ENCODE measurements around the gene COL6A1. TPM values are rescaled to one million over a fixed set of nuclear protein-coding genes. Genes with fewer than 3 reads are reported as not detected.
"Not testable (repeated sequence)": the region's sequence is repeated elsewhere in the genome, so short reads cannot be mapped to it uniquely, and the experiment has no call there.

The COL6A1 gene
- total RNA-seq, 3 donors from 2014 or later: 2.8 to 3.6 (median 3.0) TPM

DNA sequence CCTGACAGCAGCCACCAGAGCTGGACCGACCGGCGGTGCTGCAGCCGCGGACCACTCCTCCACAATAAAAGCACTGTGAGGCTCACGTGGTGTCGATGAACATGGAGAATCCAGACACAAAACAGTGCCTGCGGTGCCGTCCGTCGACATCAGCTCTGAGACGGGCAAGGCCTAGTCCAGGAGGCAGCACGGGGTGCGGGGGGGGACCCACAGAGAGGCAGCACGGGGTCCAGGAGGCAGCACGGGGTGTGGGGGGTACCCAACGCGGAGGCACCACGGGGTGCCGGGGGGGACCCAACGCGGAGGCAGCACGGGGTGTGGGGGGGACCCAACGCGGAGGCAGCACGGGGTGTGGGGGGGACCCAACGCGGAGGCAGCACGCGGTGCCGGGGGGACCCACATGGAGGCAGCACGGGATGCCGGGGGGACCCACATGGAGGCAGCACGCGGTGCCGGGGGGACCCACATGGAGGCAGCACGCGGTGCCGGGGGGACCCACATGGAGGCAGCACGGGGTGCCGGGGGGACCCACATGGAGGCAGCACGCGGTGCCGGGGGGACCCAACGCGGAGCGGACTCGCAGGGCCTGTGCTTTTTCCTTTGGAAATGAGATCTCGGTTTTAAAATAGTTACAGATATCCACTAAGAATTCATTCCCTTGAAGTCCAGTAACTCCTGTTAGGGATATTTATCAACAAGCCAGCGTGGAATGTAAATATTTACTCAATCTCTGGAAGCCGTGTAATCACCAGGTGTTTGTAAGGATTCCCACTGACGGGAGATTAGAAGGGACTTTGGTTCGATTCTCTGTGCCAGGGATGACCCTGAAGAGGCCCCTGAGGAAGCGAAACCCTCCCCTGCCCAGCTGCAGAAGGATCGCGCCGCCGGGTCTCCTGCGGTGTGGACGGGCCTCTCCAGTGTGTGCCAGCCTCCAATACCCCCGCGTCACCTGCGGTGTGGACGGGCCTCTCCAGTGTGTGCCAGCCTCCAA lies 52.1 kb downstream of the COL6A1 start:
- no peaks in the 10 kb centered on the region for H3K4me1 Mint-ChIP-seq (ENCODE audit: low read depth)
- no peaks in the 10 kb centered on the region for H3K36me3 Mint-ChIP-seq (ENCODE audit: insufficient read depth)
- no peak overlapping the region for H3K4me3 Mint-ChIP-seq
- DNase-seq: no peak
- no peak for ATAC-seq
- H3K9me3 Mint-ChIP-seq: peaks cover 14% of the 10 kb centered on the region
- H3K27me3 Mint-ChIP-seq (ENCODE audit: low read depth): no peaks in the 10 kb centered on the region

DNA sequence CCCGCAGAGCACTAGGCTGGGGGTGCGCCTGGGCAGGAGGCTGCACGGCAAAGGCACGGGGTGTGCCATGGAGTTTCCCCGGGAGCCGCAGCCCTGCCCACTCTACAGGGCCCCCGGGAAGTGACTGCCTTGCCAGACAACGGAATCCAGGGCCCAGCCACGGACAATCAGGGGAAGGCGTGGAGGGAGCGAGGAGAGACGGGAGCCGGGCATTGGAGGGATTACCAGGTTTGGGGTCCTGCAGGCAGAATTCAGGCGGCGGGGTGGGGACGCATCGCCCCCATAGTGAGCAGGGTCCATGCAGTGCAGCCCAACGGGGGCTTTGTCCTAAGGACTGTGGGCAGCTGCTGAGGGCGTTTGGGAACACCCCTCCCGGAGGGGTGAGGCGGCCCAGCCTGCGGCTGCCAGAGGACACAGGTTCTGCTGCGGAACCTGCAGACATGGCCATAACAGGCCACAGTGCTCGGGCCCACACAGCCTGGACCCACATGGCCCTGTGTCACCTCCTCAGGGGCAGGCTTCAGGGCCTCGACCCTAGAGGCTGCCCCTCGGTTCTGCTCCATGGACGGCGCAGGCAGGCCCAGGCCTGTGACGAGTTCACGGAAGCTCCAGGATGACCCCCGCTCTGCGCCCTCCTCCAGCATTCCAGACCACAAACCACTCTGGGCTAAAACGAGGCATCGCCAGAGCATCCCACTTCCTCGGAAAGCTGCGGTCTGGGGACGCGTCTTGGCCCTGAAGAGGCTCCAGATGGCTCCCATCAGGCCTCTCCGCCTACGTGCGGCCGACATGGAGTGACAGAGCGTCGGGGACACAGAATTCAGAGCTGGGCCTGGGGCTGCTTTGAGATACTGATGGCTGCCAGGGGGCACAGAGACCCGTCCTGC lies 54.5 kb downstream of the COL6A1 start:
- no peak for ATAC-seq
- H3K36me3 Mint-ChIP-seq (ENCODE audit: insufficient read depth): no peaks in the 10 kb centered on the region
- H3K4me3 Mint-ChIP-seq: no peak overlapping the region
- no peak for DNase-seq
- H3K4me1 Mint-ChIP-seq (ENCODE audit: low read depth): no peaks in the 10 kb centered on the region
- no peaks in the 10 kb centered on the region for H3K27me3 Mint-ChIP-seq (ENCODE audit: low read depth)
- H3K9me3 Mint-ChIP-seq: no peaks in the 10 kb centered on the region

DNA sequence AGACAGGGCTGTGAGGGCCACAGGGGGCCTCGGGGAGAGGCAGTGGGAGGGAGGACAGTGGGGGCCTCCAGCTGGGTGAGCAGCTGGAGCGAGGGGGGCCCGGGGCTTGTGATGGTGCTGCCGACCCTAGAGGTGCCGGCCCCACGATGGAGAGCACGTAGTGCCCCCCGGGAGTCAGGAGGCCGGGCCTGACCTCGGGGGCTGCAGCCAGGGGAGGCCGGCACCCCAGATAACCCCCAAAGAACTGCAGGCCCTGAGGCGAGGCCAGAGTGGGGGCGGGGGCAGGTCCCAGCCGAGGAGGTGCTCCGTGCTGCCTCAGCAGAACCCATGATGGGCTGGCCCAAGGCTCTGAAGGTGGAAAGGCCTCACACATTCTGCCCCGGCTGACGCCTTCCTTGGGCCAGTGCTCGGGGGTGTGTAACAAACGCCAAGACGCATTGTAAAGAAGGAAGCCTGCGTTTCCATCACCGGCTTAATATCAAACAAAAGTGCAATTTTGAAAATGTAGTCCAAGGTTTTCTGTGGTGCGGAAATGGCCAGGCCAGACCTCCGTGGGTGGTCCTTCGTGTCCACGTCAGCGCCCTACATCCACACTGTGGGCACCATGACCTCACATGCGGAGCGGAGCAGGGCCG lies 55.2 kb downstream of the COL6A1 start:
- DNase-seq (no peak), ATAC-seq (no peak)
- Mint-ChIP-seq H3K4me3 (no peak overlapping the region), H3K36me3 (ENCODE audit: insufficient read depth) (no peaks in the 10 kb centered on the region), H3K27me3 (ENCODE audit: low read depth) (peaks cover 1% of the 10 kb centered on the region), H3K9me3 (no peaks in the 10 kb centered on the region), H3K4me1 (ENCODE audit: low read depth) (no peaks in the 10 kb centered on the region)

DNA sequence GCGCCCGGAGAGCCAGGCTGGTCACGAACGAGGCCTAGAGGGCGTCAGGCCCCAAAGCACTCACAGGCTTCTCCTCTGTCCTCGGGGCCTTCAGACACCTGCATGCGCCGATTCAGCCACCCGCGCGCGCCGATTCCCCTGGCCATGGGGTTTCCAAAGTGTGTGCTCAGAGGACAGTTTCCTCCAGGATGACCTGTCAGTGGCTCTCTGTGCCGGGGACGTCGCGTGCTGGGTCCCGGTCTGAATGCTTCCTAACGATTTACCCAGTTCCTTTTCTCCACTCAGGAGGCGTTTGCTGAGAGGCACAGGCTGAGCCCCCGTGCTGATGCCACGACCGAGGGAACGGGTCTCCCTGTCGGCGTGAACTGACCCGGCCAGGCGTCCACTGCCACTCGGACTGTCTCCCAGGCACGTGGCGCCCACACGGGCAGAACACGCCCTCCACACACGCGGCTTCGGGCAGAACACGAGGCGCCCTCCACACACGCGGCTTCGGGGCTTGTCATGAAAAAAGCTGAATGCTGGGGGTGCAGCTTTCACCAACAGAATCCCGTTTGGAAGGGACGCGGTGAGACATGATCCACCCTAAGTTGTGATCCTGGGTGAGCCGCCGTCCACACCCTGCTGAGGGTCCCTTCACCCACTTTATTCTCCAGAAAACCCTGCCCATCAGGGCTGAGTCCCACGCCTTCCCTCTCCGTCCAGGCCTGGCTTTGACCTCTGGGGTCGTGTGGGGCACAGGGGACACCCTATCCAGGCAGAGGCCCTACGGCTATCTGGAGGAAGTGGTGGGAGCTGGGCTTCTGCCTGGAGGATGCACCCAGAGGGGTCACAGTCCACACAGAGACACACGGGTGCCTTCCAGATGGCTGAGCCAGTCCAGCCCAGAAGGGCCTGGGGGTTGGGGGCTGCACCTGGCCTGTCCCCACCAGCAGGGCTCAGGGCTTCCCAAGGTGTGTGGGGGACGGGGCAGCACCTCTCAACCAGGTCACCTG lies 56.1 kb downstream of the COL6A1 start:
- Mint-ChIP-seq H3K4me1 (ENCODE audit: low read depth) (no peaks in the 10 kb centered on the region), H3K27me3 (ENCODE audit: low read depth) (peaks cover 2% of the 10 kb centered on the region), H3K36me3 (ENCODE audit: insufficient read depth) (no peaks in the 10 kb centered on the region), H3K9me3 (no peaks in the 10 kb centered on the region), H3K4me3 (no peak overlapping the region)
- no peak for DNase-seq
- no peak for ATAC-seq

DNA sequence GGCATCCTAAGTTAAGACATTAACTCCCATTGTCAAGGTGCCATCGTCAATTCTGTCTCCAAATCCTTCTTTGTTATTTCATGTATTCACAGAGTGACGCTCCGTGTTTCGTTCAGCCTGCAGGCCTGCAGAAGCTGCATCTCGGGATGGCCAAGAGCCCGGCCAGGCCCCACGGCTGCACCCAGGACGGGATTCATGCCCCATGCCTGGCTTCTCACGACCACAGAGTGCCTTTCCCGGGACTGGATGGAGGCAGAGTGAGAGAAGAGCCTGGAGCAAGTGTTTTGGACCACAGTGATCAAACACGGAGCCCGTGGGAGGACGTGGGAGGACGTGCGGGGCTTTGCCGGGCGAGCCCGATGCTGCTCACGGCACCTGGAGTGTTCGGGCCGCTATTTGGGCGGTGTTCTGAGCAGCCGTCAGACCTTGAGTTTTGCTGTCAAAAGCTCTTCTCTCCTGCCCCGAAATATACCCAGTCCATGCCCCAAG lies 56.8 kb downstream of the COL6A1 start:
- DNase-seq (no peak), ATAC-seq (no peak)
- Mint-ChIP-seq H3K36me3 (ENCODE audit: insufficient read depth) (no peaks in the 10 kb centered on the region), H3K4me3 (no peak overlapping the region), H3K9me3 (no peaks in the 10 kb centered on the region), H3K27me3 (ENCODE audit: low read depth) (peaks cover 5% of the 10 kb centered on the region), H3K4me1 (ENCODE audit: low read depth) (no peaks in the 10 kb centered on the region)

DNA sequence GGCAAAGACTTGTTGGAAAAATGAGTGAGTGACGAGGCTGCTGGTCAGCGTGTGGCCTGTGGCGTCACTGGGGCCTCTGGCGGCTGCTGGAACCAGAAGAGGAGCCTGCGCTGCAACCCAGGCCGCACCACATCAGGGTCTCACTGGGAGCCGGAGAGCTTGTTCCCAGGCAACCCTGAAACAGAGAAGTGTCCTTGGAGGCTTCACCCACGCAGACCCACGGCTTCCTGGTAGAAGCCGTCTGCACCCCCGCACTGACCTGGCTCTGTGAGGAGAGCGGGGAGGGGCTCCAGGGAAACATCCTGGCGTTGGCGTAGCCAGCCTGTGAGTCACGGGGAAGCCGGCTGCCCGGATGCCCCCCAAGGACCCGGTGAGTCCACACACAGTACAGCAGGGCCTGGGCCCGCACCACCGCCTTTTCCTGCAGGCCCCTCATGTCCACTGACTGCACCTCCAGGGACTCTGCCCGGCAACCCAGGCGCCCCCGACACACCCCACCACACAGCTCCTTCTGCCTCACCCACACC lies 57.4 kb downstream of the COL6A1 start:
- Mint-ChIP-seq H3K36me3 (ENCODE audit: insufficient read depth) (no peaks in the 10 kb centered on the region), H3K4me1 (ENCODE audit: low read depth) (no peaks in the 10 kb centered on the region), H3K27me3 (ENCODE audit: low read depth) (peaks cover 5% of the 10 kb centered on the region), H3K4me3 (no peak overlapping the region), H3K9me3 (no peaks in the 10 kb centered on the region)
- no peak for ATAC-seq
- no peak for DNase-seq

DNA sequence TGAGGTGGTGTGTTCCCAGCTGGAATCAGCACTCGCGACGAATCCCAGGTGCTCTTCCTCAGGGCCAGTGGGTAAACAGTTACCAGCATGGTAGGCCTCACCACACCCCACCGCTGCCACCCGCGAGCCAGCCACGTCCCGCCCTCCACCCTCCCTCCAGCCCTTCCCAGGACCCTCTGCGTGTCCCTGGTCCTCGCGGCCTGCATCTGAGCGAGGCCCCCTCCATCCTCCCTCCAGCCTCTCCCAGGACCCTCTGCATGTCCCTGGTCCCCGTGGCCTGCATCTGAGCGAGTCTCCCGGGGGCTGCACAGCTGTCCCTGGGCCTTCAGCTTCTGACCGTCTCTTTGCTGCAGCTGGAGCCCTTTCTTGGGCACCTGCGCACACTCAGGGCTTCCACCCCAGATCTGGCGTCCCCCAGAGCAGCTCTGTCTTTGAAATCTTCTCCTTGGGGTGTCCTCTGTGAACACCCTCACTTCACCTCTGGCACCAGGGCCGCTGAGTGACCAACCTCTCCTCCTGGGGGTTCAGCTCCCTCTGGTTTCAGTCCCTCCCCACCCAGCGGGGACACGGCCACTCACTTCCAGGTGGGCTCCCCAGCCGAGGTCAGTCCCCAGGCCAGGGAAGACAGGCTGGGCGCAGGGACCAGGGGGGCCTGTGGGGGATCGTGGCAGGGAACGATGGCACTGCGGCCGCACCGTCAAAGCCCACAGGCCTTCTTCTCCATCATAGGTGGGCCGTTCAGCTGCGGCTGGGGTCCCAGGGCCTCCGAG lies 58.5 kb downstream of the COL6A1 start:
- Mint-ChIP-seq H3K4me1 (ENCODE audit: low read depth) (no peaks in the 10 kb centered on the region), H3K9me3 (no peaks in the 10 kb centered on the region), H3K27me3 (ENCODE audit: low read depth) (peaks cover 5% of the 10 kb centered on the region), H3K36me3 (ENCODE audit: insufficient read depth) (no peaks in the 10 kb centered on the region), H3K4me3 (no peak overlapping the region)
- DNase-seq (no peak), ATAC-seq (no peak)

DNA sequence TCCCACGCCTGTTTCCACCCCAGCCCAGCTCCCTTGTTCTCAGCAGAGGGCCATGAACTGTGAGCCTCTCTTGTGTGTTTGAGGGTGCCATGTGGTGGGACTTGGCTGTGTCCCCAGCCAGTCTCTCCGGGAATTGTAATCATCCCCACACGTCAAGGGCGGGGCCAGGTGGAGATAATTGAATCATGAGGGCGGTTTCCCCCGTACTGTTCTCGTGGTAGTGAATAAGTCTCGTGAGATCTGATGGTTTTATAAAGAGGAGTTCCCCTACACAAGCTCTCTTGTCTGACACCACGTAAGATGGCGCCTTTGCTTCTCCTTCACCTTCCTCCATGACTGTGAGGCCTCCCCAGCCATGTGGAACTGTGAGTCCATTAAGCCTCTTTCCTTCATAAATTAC lies 59.1 kb downstream of the COL6A1 start:
- no peak for ATAC-seq

DNA sequence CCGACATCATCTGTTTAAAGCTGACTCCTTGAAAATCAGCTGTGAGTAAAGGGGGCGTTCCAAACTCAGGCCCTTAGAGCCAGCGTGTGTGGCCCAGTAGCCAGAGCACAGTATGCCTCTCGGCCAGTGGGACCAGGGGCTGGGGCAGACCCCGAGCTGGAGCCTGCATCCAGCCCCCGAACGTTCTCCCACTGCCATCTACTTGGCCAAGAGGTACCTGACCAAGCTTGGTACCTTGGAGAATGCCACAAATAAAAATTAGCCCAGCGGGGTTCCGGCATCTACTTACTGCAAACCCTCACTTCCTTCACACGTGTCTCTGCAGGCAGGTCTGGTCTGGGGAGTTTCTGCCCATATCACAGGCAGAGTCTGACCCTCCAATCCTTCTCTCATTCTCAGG lies 59.6 kb downstream of the COL6A1 start:
- no peaks in the 10 kb centered on the region for H3K9me3 Mint-ChIP-seq
- no peaks in the 10 kb centered on the region for H3K36me3 Mint-ChIP-seq (ENCODE audit: insufficient read depth)
- H3K4me1 Mint-ChIP-seq (ENCODE audit: low read depth): no peaks in the 10 kb centered on the region
- ATAC-seq: no peak
- H3K4me3 Mint-ChIP-seq: no peak overlapping the region
- no peak for DNase-seq
- peaks cover 5% of the 10 kb centered on the region for H3K27me3 Mint-ChIP-seq (ENCODE audit: low read depth)

More for the DNA sequence above, 59.1 kb downstream of the COL6A1 start:
- no peaks in the 10 kb centered on the region for H3K36me3 Mint-ChIP-seq (ENCODE audit: insufficient read depth)
- no peaks in the 10 kb centered on the region for H3K4me1 Mint-ChIP-seq (ENCODE audit: low read depth)
- H3K27me3 Mint-ChIP-seq (ENCODE audit: low read depth): peaks cover 5% of the 10 kb centered on the region
- no peak for DNase-seq
- no peak overlapping the region for H3K4me3 Mint-ChIP-seq
- no peaks in the 10 kb centered on the region for H3K9me3 Mint-ChIP-seq

DNA sequence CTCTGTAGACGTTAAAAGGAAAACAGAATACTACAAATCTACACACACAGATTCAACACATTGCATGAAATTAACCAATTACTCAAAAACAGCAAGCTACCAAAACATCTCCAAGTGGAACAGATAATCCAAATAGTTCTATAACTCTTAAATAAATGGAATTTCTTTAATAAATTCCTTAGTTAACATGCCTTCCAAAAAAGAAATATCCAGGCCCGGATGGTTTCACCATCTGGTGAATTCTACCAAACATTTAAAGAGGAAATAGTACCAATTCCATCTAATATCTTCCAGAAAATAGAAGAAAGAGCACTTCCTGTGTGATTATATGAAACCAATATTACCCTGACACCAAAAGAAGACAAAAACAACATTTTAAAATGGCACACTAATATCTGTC lies 63.6 kb downstream of the COL6A1 start:
- H3K27me3 Mint-ChIP-seq (ENCODE audit: low read depth): peaks cover 5% of the 10 kb centered on the region
- ATAC-seq: no peak
- H3K4me1 Mint-ChIP-seq (ENCODE audit: low read depth): no peaks in the 10 kb centered on the region

DNA sequence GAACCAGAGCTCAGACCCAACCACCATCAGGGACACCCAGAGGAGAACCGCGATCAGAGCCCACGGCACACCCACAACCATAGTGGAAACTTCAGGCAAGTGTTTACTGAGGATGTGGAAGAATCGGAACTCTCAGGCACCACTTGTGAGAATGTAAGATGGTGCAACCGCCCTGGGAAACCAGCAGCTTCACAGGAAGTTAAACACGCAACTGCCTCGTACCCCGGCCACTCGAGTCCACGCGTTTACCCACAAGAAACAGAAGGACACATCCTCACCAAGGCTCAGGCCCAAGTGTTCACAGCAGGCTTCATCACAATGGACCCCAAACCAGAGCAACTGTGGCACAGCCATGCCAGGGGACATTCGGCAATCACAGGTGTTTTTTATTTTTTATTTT lies 64.9 kb downstream of the COL6A1 start:
- H3K9me3 Mint-ChIP-seq: no peaks in the 10 kb centered on the region
- H3K4me3 Mint-ChIP-seq: no peak overlapping the region
- no peaks in the 10 kb centered on the region for H3K4me1 Mint-ChIP-seq (ENCODE audit: low read depth)
- H3K27me3 Mint-ChIP-seq (ENCODE audit: low read depth): peaks cover 5% of the 10 kb centered on the region
- DNase-seq: no peak
- no peak for ATAC-seq
- no peaks in the 10 kb centered on the region for H3K36me3 Mint-ChIP-seq (ENCODE audit: insufficient read depth)

More for the DNA sequence above, 63.6 kb downstream of the COL6A1 start:
- no peak overlapping the region for H3K4me3 Mint-ChIP-seq
- DNase-seq: no peak
- H3K9me3 Mint-ChIP-seq: no peaks in the 10 kb centered on the region
- H3K36me3 Mint-ChIP-seq (ENCODE audit: insufficient read depth): no peaks in the 10 kb centered on the region

DNA sequence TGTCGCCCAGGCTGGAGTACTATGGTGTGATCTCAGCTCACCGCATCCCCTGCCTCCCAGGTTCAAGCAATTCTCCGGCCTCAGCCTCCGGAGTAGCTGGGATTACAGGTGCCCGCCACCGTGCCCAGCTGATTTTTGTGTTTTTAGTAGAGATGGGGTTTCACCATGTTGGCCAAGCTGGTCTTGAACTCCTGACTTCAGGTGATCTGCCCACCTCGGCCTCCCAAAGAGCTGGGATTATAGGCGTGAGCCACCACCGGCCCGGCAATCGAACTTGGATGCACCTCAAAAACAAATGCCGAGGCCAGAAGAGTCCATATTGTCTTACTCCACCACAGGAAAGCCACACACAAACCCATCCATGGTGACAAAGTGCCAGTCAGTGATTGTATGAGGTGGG lies 65.3 kb downstream of the COL6A1 start:
- ATAC-seq; H3K4me3 Mint-ChIP-seq; H3K27me3 Mint-ChIP-seq (ENCODE audit: low read depth); H3K36me3 Mint-ChIP-seq (ENCODE audit: insufficient read depth); DNase-seq; H3K9me3 Mint-ChIP-seq; H3K4me1 Mint-ChIP-seq (ENCODE audit: low read depth): not testable (repeated sequence)
